Nephron (organoid): ENCODE measurements around the gene NHLRC1.

ENCODE experiments used
- H3K27ac Mint-ChIP-seq, 3 experiments: 2 replicates each; pipeline ENCODE4 v1.8.0; 2020; ENCODE audit warnings: mixed read lengths in 3 of 3, mild to moderate bottlenecking in 2 of 3, moderate library complexity in 1 of 3
- H3K27me3 Mint-ChIP-seq: 2 replicates; pipeline ENCODE4 v1.8.0; 2021; ENCODE audit warnings: low read depth, mild to moderate bottlenecking, moderate library complexity, mixed read lengths
- H3K36me3 Mint-ChIP-seq: 2 replicates; pipeline ENCODE4 v1.8.0; 2020; ENCODE audit warnings: low read depth, mixed read lengths
- H3K4me1 Mint-ChIP-seq: 2 replicates; pipeline ENCODE4 v1.8.0; 2020; ENCODE audit warnings: mixed read lengths
- H3K4me3 Mint-ChIP-seq, 3 experiments: 2 replicates each; pipeline ENCODE4 v1.8.0; 2020; ENCODE audit warnings: mild to moderate bottlenecking in 3 of 3, mixed read lengths in 3 of 3, moderate library complexity in 2 of 3
- H3K9me3 Mint-ChIP-seq: 2 replicates; pipeline ENCODE4 v1.8.0; 2020; ENCODE audit warnings: mixed read lengths
- TF ChIP-seq, protein P1 (sequence below), 3 experiments: fragments of 200-600 bp; sonication (generic); IDR thresholded peaks; one replicate each; pipeline ENCODE4 v1.5.0; 2021; ENCODE audit warnings: antibody characterized with exemption in 3 of 3; ENCODE audit not compliant: unreplicated experiment in 3 of 3

NHLRC1 gene

DNA sequence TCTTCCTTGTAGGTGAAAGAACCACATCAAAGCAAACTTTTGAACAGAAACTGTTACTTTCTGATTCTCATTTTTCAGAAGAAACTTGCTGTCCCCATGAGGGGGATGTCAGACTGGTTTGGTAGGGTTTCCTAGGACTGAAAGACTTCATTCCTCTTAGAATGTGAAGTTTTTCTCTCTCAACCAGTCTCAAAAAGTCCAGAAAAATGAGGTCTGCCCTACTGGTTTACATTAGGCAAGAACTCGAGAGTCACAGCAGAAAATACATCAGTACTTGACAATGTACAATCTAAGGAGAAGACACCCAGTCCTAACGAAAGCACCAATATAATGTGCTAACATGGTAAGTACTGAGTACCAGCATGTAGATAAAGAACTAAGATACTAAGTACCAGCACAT is 12.7 kb upstream of the NHLRC1 start:
- H3K36me3 Mint-ChIP-seq, result peaks cover 37% of the 10 kb centered on the region
- TF ChIP-seq, protein P1, sequence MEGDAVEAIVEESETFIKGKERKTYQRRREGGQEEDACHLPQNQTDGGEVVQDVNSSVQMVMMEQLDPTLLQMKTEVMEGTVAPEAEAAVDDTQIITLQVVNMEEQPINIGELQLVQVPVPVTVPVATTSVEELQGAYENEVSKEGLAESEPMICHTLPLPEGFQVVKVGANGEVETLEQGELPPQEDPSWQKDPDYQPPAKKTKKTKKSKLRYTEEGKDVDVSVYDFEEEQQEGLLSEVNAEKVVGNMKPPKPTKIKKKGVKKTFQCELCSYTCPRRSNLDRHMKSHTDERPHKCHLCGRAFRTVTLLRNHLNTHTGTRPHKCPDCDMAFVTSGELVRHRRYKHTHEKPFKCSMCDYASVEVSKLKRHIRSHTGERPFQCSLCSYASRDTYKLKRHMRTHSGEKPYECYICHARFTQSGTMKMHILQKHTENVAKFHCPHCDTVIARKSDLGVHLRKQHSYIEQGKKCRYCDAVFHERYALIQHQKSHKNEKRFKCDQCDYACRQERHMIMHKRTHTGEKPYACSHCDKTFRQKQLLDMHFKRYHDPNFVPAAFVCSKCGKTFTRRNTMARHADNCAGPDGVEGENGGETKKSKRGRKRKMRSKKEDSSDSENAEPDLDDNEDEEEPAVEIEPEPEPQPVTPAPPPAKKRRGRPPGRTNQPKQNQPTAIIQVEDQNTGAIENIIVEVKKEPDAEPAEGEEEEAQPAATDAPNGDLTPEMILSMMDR (IDR thresholded peaks at IDR 0.05; ENCODE audit: unreplicated experiment in 3 of 3), result no peak
- no peaks in the 10 kb centered on the region for H3K4me1 Mint-ChIP-seq
- no peak overlapping the region for H3K27ac Mint-ChIP-seq
- H3K27me3 Mint-ChIP-seq, result no peaks in the 10 kb centered on the region
- H3K9me3 Mint-ChIP-seq, result no peaks in the 10 kb centered on the region
- no peak overlapping the region for H3K4me3 Mint-ChIP-seq

DNA sequence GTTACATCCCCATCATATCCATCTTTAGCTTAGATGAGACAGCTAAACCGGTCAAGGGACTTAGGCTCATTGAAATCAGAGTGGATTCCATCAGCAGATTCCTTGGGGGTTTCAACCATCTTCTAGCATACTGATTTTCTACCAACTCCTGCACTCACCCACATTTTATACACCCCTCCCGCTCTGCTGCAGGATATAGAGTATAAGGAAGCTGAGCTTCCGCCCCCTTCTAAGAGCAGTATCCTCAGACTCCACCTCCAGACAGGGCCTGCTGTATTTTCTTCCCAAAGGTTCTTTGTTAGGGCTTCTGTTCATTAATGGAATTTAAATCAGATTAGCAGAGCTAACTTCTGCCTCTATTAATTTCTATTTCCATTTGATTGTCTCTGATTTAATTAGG is 9.9 kb upstream of the NHLRC1 start:
- Mint-ChIP-seq H3K4me3 (no peak overlapping the region), H3K27ac (no peak overlapping the region), H3K27me3 (no peaks in the 10 kb centered on the region), H3K9me3 (no peaks in the 10 kb centered on the region), H3K4me1 (no peaks in the 10 kb centered on the region), H3K36me3 (peaks cover 27% of the 10 kb centered on the region)
- TF ChIP-seq, protein P1 (IDR thresholded peaks at IDR 0.05; ENCODE audit: unreplicated experiment in 3 of 3), result no peak

DNA sequence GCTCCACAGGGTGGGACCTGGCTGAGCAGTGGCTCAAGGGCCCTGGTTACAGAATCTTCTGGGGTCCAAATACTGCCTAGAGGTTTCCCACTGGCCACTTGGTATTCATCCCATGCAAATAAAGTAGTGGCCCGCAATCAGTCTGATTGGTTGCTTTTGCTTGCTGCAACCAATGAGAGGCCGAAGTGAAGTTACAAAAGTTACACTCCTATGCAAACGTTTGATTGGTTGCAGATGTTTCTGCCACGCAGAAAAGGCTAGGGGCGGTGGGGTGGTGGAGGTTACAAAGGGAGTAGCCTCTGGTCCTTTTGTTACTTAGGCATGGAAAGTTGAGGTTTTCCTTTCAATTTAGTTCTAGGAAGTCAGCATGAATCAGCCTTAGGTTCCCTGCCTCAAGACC is 3.6 kb upstream of the NHLRC1 start:
- H3K36me3 Mint-ChIP-seq, result peaks cover 4% of the 10 kb centered on the region
- H3K27ac Mint-ChIP-seq, result no peak overlapping the region
- no peak overlapping the region for H3K4me3 Mint-ChIP-seq
- no peaks in the 10 kb centered on the region for H3K9me3 Mint-ChIP-seq
- H3K4me1 Mint-ChIP-seq, result peaks cover 5% of the 10 kb centered on the region
- TF ChIP-seq, protein P1 (IDR thresholded peaks at IDR 0.05; ENCODE audit: unreplicated experiment in 3 of 3), result no peak
- peaks cover 11% of the 10 kb centered on the region for H3K27me3 Mint-ChIP-seq

DNA sequence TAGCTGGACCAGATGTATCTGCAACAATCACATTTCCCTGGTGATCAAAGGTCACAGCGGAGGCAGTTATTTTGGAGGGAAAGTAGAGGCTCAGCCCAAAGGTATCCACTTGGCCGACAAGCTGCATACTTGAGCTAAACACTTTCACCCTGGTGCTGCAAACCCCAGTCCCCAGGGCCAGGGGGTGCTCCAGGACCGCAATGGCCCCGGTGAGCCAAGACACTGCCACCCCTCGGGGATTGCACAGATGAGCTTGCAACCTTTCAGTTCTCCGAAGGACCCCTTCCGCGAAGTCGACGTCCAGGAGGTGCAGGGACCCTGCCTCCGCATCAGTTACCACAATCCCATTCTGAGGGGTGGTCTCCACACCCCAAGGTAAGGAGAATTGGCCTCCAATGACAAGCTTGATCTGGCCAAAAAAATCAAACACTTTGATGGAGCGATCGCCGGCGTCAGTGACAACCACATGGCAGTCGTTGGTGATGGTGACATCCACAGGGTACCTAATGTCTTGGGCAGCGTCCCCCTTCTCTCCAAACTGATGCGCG is 823 bp downstream of the NHLRC1 start:
- Mint-ChIP-seq H3K4me3 (peak overlapping the region; percentile 31 to 73 (median 64)), H3K4me1 (peaks cover 5% of the 10 kb centered on the region), H3K27me3 (peaks cover 17% of the 10 kb centered on the region), H3K27ac (peak overlapping the region in 1 of 3 experiments; percentile 73), H3K9me3 (peaks cover 3% of the 10 kb centered on the region), H3K36me3 (no peaks in the 10 kb centered on the region)
- TF ChIP-seq, protein P1 (IDR thresholded peaks at IDR 0.05; ENCODE audit: unreplicated experiment in 3 of 3), result no peak

DNA sequence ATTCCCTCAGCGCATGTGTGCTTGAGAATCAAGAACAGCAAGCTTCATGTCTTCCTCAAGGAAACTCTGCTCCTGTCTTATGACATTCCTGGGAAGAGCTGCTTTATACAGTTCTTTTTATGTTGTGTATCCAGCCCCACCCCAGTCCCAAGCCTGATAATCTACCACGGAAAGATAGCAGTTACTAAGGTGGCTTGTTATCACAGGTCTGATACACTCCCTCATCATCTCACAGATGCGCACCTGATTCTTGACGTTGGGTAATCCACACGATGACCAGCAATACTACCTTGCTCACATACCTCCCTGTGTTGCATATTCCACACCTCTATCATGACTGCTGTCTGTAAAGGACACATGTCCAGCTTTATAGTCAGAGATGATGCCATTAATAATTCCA is 3.2 kb downstream of the NHLRC1 start:
- H3K36me3 Mint-ChIP-seq, result no peaks in the 10 kb centered on the region
- H3K4me1 Mint-ChIP-seq, result peaks cover 5% of the 10 kb centered on the region
- no peak overlapping the region for H3K27ac Mint-ChIP-seq
- peaks cover 17% of the 10 kb centered on the region for H3K27me3 Mint-ChIP-seq
- peaks cover 3% of the 10 kb centered on the region for H3K9me3 Mint-ChIP-seq
- TF ChIP-seq, protein P1 (IDR thresholded peaks at IDR 0.05; ENCODE audit: unreplicated experiment in 3 of 3), result no peak
- no peak overlapping the region for H3K4me3 Mint-ChIP-seq

DNA sequence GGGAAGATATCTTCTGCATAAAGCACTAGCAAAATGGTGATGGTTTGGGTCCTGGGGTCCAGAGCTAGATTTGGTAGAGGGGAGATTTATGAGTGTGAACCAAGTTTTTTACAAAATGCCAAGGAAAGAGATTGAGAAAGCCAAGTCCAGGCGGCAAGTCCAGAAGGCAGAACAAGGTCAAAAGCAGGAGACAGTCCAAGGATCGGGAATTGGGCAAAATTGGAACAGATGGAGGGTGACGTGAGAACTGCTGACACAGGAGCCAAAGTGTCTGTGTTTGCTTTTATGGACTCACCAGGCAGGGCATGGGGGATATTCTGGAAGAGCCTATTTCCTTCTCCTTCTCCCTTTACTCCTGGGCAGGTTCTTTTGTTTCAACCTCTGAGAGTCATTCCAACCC is 4.1 kb downstream of the NHLRC1 start:
- peaks cover 5% of the 10 kb centered on the region for H3K4me1 Mint-ChIP-seq
- TF ChIP-seq, protein P1 (IDR thresholded peaks at IDR 0.05; ENCODE audit: unreplicated experiment in 3 of 3), result no peak
- H3K36me3 Mint-ChIP-seq, result no peaks in the 10 kb centered on the region
- H3K27me3 Mint-ChIP-seq, result peaks cover 17% of the 10 kb centered on the region
- H3K9me3 Mint-ChIP-seq, result peaks cover 3% of the 10 kb centered on the region
- no peak overlapping the region for H3K4me3 Mint-ChIP-seq
- no peak overlapping the region for H3K27ac Mint-ChIP-seq
